ENCODE measurements around the gene EXOC2. TPM values are rescaled to one million over a fixed set of nuclear protein-coding genes. Genes with fewer than 3 reads are reported as not detected.
"Not testable (repeated sequence)": the region's sequence is repeated elsewhere in the genome, so short reads cannot be mapped to it uniquely, and the experiment has no call there.

Gene EXOC2
- total RNA-seq, 1 donor from 2014 or later: 35.3 TPM

DNA sequence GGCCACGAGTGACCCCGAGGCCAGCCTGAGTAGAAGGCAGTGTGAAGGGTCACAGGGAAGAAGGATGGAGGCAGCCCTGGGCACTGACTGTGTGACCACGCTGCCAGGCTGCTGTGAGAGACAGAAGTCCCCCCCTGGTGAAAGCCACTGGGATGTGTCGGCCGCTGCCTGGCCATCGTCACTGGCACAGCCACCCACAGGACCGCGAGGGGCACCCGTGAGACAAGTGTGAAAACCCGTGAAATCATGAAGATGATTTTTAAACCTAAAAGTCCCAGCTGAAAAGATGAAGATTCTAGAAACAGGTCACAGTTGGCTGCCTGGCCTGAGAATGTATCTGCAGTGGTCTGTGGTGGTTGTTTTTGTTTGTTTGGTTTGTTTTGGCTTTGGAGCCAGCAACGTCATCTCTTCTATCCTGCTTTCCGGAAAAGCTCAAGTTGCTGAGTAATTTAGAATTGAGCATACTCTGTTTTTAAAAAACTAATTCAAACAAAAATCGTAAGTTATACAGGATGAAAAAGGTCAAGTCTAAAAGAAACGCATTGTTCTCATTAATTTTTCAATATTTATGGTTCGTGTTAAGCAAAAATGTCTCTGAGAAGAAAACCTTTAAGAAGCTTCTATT, 130.8 kb downstream of the EXOC2 start:
- no peak for DNase-seq (ENCODE audit: low read depth)
- no peaks in the 10 kb centered on the region for H3K27me3 ChIP-seq (ENCODE audit: control insufficient read depth, insufficient read depth, low read length)
- TF ChIP-seq, protein P1, sequence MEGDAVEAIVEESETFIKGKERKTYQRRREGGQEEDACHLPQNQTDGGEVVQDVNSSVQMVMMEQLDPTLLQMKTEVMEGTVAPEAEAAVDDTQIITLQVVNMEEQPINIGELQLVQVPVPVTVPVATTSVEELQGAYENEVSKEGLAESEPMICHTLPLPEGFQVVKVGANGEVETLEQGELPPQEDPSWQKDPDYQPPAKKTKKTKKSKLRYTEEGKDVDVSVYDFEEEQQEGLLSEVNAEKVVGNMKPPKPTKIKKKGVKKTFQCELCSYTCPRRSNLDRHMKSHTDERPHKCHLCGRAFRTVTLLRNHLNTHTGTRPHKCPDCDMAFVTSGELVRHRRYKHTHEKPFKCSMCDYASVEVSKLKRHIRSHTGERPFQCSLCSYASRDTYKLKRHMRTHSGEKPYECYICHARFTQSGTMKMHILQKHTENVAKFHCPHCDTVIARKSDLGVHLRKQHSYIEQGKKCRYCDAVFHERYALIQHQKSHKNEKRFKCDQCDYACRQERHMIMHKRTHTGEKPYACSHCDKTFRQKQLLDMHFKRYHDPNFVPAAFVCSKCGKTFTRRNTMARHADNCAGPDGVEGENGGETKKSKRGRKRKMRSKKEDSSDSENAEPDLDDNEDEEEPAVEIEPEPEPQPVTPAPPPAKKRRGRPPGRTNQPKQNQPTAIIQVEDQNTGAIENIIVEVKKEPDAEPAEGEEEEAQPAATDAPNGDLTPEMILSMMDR (IDR thresholded peaks at IDR 0.05; ENCODE audit: insufficient read depth, low read length, poor library complexity, severe bottlenecking): no peak
- H3K4me3 ChIP-seq (ENCODE audit: low read depth, low read length): no peak overlapping the region
- H3K36me3 ChIP-seq (ENCODE audit: control insufficient read depth, insufficient read depth, low read length): peaks cover 2% of the 10 kb centered on the region

DNA sequence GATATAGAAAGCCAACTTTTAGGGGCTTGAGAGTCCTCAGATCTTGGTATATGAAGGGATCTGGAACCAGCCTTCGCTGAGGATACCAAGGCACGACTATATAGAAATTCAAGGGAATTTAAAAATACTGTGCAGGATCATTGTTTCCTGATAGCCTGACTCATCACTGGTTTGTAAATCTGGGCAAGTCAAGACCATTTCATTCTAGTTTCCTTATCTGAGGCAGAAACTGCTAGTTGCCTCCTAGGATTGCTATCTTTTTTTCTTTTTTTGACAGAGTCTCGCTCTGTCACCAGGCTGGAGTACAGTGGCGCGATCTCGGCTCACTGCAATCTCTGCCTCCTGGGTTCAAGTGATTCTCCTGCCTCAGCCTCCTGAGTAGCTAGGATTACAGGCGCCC, 131.6 kb downstream of the EXOC2 start:
- not testable (repeated sequence) for DNase-seq (ENCODE audit: low read depth)

DNA sequence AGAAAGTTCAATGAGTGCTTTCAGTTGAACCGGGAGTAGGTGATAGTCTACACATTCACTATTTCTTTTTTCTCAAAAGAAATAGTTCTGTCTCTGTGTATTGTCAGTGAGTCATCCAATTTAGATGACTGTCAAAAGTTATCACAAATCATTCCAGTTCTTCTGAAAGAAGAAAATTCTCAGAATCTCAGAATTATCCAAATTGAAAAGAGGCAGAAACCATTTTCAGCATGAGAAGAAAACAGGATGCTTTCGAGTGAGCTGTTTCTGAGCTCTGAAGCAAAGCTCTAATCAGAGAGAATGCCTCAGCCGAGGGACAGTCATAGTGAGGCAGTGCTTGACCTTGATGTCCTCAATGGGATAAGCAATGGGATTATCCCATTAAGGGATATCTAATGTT, 134.0 kb downstream of the EXOC2 start:
- Histone ChIP-seq H3K4me3 (ENCODE audit: low read depth, low read length) (no peak overlapping the region), H3K27me3 (ENCODE audit: control insufficient read depth, insufficient read depth, low read length) (no peaks in the 10 kb centered on the region), H3K36me3 (ENCODE audit: control insufficient read depth, insufficient read depth, low read length) (peaks cover 2% of the 10 kb centered on the region)
- no peak for DNase-seq (ENCODE audit: low read depth)
- TF ChIP-seq, protein P1 (IDR thresholded peaks at IDR 0.05; ENCODE audit: insufficient read depth, low read length, poor library complexity, severe bottlenecking): no peak

More for the DNA sequence above, 131.6 kb downstream of the EXOC2 start:
- H3K36me3 ChIP-seq (ENCODE audit: control insufficient read depth, insufficient read depth, low read length); H3K27me3 ChIP-seq (ENCODE audit: control insufficient read depth, insufficient read depth, low read length); H3K4me3 ChIP-seq (ENCODE audit: low read depth, low read length): not testable (repeated sequence)

DNA sequence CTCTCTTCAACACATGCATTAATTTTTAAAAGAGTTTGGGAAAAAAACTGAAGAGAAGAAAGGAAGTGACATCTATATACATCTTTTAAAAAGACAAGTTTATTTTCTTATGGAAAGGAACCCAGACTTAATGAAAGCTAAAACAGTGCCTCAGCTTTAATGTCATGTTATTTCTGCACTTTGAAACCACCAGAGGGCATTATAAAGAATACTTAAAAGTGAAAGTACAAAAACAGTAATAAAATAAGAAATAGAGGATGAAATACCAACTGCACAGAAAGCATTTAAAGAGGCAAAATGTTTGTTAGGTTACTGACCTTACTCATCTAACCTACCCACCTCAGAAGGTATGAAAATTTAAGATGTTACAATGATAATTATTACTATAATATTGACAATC, 134.8 kb downstream of the EXOC2 start:
- H3K36me3 ChIP-seq (ENCODE audit: control insufficient read depth, insufficient read depth, low read length): peaks cover 2% of the 10 kb centered on the region
- DNase-seq (ENCODE audit: low read depth): no peak
- H3K4me3 ChIP-seq (ENCODE audit: low read depth, low read length): no peak overlapping the region
- TF ChIP-seq, protein P1 (IDR thresholded peaks at IDR 0.05; ENCODE audit: insufficient read depth, low read length, poor library complexity, severe bottlenecking): no peak
- H3K27me3 ChIP-seq (ENCODE audit: control insufficient read depth, insufficient read depth, low read length): no peaks in the 10 kb centered on the region

DNA sequence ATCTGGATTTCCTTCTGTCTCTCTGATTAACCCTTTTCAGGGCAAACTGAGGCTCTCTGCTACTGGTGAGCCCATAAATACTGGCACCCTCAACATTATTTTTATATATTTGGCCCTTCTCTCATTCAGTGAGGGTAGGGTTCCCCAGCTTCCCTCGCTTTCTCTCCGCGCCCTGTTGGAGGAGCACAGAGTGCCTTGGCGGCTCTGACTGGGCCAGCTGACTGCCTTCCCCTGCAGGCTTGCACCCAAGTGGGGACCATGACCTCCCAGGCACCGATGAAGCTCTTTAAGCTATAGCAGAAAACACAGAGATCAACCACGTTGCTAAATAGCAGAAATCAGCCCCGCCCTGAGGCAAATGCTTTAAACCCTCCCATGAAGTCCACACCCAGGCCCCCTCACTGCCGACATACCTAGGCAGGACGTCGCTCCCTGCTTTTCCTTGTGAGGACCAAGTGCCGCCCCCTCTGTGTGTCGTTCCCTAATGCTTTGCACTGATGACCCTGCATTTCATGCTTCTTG, 141.0 kb downstream of the EXOC2 start:
- no peak for DNase-seq (ENCODE audit: low read depth)
- Histone ChIP-seq H3K36me3 (ENCODE audit: control insufficient read depth, insufficient read depth, low read length) (peaks cover 1% of the 10 kb centered on the region), H3K27me3 (ENCODE audit: control insufficient read depth, insufficient read depth, low read length) (no peaks in the 10 kb centered on the region), H3K4me3 (ENCODE audit: low read depth, low read length) (no peak overlapping the region)
- TF ChIP-seq, protein P1 (IDR thresholded peaks at IDR 0.05; ENCODE audit: insufficient read depth, low read length, poor library complexity, severe bottlenecking): no peak

DNA sequence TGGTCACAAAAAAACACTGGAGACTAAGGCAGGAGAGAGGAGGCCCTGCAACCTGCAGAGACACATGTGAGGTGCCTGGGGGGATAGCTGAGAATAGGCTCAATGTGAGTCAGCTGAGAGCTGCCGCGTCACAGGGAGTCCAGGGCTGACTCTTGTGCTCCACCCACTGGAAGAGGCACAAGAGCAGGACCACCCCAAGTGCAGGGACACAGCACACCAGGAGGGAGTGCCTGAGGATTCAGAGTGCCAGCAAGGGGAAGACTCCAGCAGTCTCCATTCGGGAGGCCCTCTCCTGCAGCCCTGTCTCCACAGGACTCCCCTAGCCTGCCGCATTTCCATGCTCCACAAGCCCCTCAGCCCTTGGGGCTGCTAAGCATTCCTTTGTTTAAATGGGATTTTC, 141.5 kb downstream of the EXOC2 start:
- no peak for DNase-seq (ENCODE audit: low read depth)
- Histone ChIP-seq H3K27me3 (ENCODE audit: control insufficient read depth, insufficient read depth, low read length) (no peaks in the 10 kb centered on the region), H3K4me3 (ENCODE audit: low read depth, low read length) (no peak overlapping the region), H3K36me3 (ENCODE audit: control insufficient read depth, insufficient read depth, low read length) (peaks cover 1% of the 10 kb centered on the region)
- TF ChIP-seq, protein P1 (IDR thresholded peaks at IDR 0.05; ENCODE audit: insufficient read depth, low read length, poor library complexity, severe bottlenecking): peak; percentile 20

Data from kidney epithelial cell (primary cell).